Measurements from ENCODE around the gene INPP5E.

- TF ChIP-seq POLR2AphosphoS5 (IDR thresholded peaks at IDR 0.05; ENCODE audit: low read depth) (no peak), ETS1 (IDR thresholded peaks at IDR 0.05) (no peak), EZH2 (IDR thresholded peaks at IDR 0.05; ENCODE audit: low read depth, unreplicated experiment) (no peak), CREB1 (CRISPR knock-in tag; IDR thresholded peaks at IDR 0.05; ENCODE audit: low read depth) (no peak), EZH2phosphoT487 (IDR thresholded peaks at IDR 0.05; ENCODE audit: unreplicated experiment) (no peak), JUNB (IDR thresholded peaks at IDR 0.05; ENCODE audit: unreplicated experiment) (no peak), NANOG (IDR thresholded peaks at IDR 0.05; ENCODE audit: borderline replicate concordance) (no peak)
- TF ChIP-seq, protein P1, sequence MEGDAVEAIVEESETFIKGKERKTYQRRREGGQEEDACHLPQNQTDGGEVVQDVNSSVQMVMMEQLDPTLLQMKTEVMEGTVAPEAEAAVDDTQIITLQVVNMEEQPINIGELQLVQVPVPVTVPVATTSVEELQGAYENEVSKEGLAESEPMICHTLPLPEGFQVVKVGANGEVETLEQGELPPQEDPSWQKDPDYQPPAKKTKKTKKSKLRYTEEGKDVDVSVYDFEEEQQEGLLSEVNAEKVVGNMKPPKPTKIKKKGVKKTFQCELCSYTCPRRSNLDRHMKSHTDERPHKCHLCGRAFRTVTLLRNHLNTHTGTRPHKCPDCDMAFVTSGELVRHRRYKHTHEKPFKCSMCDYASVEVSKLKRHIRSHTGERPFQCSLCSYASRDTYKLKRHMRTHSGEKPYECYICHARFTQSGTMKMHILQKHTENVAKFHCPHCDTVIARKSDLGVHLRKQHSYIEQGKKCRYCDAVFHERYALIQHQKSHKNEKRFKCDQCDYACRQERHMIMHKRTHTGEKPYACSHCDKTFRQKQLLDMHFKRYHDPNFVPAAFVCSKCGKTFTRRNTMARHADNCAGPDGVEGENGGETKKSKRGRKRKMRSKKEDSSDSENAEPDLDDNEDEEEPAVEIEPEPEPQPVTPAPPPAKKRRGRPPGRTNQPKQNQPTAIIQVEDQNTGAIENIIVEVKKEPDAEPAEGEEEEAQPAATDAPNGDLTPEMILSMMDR (conservative IDR thresholded peaks at IDR 0.05; ENCODE audit: low read depth in 2 of 2) = no peak
- TF ChIP-seq, protein P2, sequence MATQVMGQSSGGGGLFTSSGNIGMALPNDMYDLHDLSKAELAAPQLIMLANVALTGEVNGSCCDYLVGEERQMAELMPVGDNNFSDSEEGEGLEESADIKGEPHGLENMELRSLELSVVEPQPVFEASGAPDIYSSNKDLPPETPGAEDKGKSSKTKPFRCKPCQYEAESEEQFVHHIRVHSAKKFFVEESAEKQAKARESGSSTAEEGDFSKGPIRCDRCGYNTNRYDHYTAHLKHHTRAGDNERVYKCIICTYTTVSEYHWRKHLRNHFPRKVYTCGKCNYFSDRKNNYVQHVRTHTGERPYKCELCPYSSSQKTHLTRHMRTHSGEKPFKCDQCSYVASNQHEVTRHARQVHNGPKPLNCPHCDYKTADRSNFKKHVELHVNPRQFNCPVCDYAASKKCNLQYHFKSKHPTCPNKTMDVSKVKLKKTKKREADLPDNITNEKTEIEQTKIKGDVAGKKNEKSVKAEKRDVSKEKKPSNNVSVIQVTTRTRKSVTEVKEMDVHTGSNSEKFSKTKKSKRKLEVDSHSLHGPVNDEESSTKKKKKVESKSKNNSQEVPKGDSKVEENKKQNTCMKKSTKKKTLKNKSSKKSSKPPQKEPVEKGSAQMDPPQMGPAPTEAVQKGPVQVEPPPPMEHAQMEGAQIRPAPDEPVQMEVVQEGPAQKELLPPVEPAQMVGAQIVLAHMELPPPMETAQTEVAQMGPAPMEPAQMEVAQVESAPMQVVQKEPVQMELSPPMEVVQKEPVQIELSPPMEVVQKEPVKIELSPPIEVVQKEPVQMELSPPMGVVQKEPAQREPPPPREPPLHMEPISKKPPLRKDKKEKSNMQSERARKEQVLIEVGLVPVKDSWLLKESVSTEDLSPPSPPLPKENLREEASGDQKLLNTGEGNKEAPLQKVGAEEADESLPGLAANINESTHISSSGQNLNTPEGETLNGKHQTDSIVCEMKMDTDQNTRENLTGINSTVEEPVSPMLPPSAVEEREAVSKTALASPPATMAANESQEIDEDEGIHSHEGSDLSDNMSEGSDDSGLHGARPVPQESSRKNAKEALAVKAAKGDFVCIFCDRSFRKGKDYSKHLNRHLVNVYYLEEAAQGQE (IDR thresholded peaks at IDR 0.05; ENCODE audit: unreplicated experiment) = no peak
These were observed 42.6 kb upstream of the INPP5E start for GRCh38 chr9:136482046-136482792.
